ENCODE data around the gene CTSA. TPM values are rescaled to one million over a fixed set of nuclear protein-coding genes. Genes with fewer than 3 reads are reported as not detected.

CTSA gene
- total RNA-seq, 4 donors from 2014 or later = 44.8 to 70.2 (median 48.3) TPM

DNA sequence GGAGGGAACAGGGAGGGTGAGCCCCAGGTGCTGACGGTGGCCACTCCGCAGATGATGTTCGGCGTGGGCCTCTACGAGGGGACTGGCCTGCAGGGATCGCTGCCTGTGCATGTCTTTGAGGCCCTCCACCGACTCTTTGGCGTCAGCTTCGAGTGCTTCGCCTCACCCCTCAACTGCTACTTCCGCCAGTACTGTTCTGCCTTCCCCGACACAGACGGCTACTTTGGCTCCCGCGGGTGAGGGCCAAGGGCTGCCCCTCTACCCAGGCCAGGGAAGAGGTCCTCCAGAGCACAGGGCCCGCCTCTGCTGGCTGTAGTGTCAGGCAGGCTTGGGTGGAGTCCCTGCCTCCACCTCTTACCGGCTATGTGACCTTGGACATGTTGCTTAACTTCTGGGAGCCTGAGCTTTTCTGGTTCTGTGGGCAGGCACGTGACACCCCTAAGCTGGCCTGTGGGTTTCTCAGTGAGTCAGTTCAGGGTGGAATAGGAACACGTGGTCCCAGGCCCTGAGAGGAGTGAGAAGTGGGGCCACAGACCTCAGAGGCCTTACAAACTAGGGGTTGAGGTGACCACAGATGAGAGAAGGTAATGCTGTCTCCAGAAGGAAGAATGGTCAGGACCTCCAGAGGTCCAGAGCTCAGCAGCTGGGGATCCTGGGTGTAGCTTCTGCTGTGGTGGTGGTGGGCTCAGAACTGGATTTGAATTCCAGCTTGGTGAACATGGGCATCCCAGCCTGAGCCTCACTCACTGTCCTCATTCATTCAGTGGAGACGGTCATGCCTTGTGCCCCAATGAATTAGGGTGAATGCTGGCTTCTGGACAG, 55.2 kb downstream of the CTSA start:
- H3K36me3 ChIP-seq = peaks cover 70 to 100% (median 99%) of the 10 kb centered on the region in 4 donors
- H3K27ac ChIP-seq (replicated peaks in 1 of 4) = peak overlapping the region in 2 of 4 donors; percentile 32 to 74
- no peaks in the 10 kb centered on the region for H3K9me3 ChIP-seq
- DNase-seq (ENCODE audit: extremely low spot score) = peak; percentile 95
- no peaks in the 10 kb centered on the region for H3K27me3 ChIP-seq
- no peak overlapping the region for H3K4me3 ChIP-seq
- H3K4me1 ChIP-seq = peaks cover 0 to 14% (median 8%) of the 10 kb centered on the region in 4 donors
- TF ChIP-seq POLR2AphosphoS5 (IDR thresholded peaks at IDR 0.05) (peak; percentile 11 to 60), POLR2A (IDR thresholded peaks at IDR 0.05; ENCODE audit: low read depth) (no peak), EP300 (IDR thresholded peaks at IDR 0.05) (no peak)
- TF ChIP-seq, protein P1, sequence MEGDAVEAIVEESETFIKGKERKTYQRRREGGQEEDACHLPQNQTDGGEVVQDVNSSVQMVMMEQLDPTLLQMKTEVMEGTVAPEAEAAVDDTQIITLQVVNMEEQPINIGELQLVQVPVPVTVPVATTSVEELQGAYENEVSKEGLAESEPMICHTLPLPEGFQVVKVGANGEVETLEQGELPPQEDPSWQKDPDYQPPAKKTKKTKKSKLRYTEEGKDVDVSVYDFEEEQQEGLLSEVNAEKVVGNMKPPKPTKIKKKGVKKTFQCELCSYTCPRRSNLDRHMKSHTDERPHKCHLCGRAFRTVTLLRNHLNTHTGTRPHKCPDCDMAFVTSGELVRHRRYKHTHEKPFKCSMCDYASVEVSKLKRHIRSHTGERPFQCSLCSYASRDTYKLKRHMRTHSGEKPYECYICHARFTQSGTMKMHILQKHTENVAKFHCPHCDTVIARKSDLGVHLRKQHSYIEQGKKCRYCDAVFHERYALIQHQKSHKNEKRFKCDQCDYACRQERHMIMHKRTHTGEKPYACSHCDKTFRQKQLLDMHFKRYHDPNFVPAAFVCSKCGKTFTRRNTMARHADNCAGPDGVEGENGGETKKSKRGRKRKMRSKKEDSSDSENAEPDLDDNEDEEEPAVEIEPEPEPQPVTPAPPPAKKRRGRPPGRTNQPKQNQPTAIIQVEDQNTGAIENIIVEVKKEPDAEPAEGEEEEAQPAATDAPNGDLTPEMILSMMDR (IDR thresholded peaks at IDR 0.05) = no peak
- intact Hi-C loops (cut with DNase I) = no loop called here
- WGBS = 76% methylated on average over 7 of the region's 20 CpGs

- H3K36me3 ChIP-seq = peaks cover 72 to 100% (median 99%) of the 10 kb centered on the region in 4 donors
- H3K27ac ChIP-seq (replicated peaks in 1 of 4) = peak overlapping the region in 2 of 4 donors; percentile 32 to 74
- H3K27me3 ChIP-seq = no peaks in the 10 kb centered on the region
- H3K9me3 ChIP-seq = no peaks in the 10 kb centered on the region
- intact Hi-C loops (cut with DNase I) = no loop called here
- H3K4me1 ChIP-seq = peaks cover 0 to 14% (median 8%) of the 10 kb centered on the region in 4 donors
- TF ChIP-seq EP300 (IDR thresholded peaks at IDR 0.05) (no peak), POLR2AphosphoS5 (IDR thresholded peaks at IDR 0.05) (no peak), POLR2A (IDR thresholded peaks at IDR 0.05; ENCODE audit: low read depth) (no peak)
- TF ChIP-seq, protein P1 (IDR thresholded peaks at IDR 0.05) = no peak
- 81% methylated on average over 13 of the region's 29 CpGs for WGBS
- DNase-seq (ENCODE audit: extremely low spot score) = no peak
- no peak overlapping the region for H3K4me3 ChIP-seq
Observed at GRCh38 chr20:45947110-45947866, 56.2 kb downstream of the CTSA start.

DNA sequence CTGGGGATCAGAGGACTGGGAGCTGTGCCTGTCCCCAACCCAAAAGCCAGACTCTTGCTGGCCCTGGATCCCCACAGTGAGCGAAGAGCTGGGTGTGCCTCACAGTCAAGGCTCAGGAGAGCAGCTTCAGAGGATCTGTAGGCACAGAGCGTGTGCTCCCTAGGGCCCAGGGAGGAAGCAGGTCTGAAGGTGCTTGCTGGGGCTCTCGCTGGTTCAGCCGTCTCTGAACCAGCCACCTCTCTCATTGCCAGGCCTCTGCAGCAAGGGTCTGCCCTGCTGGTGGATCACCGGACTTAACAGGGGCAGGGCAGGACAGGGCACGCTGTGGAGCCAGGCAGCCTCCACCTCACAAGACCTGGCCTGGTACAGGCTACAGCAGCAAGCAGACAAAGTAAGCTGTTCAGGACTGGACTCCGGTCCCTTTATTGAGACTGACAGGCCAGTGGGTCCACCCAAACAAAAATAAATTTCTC, 57.2 kb downstream of the CTSA start:
- Histone ChIP-seq H3K27ac (replicated peaks in 1 of 4) (peak overlapping the region in 2 of 4 donors; percentile 10 to 24), H3K4me3 (no peak overlapping the region), H3K9me3 (no peaks in the 10 kb centered on the region), H3K27me3 (no peaks in the 10 kb centered on the region), H3K4me1 (peaks cover 0 to 14% (median 8%) of the 10 kb centered on the region in 4 donors), H3K36me3 (peaks cover 71 to 100% (median 99%) of the 10 kb centered on the region in 4 donors)
- intact Hi-C loops (cut with DNase I) = no loop called here
- DNase-seq (ENCODE audit: extremely low spot score) = no peak
- WGBS = 71% methylated on average over 3 of the region's 7 CpGs
- TF ChIP-seq EP300 (IDR thresholded peaks at IDR 0.05) = no peak
- no peak for TF ChIP-seq POLR2A (IDR thresholded peaks at IDR 0.05; ENCODE audit: low read depth)
- TF ChIP-seq POLR2AphosphoS5 (IDR thresholded peaks at IDR 0.05) = no peak
- TF ChIP-seq, protein P1 (IDR thresholded peaks at IDR 0.05) = no peak

Other genes starting within 250 kb of the CTSA start
- not detected for gene WFDC11, start 221.1 kb upstream of the CTSA start, total RNA-seq
- gene WFDC13, start 189.3 kb upstream of the CTSA start, total RNA-seq = not detected
- gene WFDC10B, start 186.3 kb upstream of the CTSA start, total RNA-seq = under 1 TPM in 1 of 4 donors, not detected in 3; 0.69 TPM
- gene SPINT4, start 169.0 kb upstream of the CTSA start, total RNA-seq = not detected
- gene WFDC3, start 99.5 kb upstream of the CTSA start, total RNA-seq = 1 to 10 TPM in 2 of 4 donors, under 1 TPM in 1, not detected in 1; 0.80 to 3.3 (median 3.2) TPM
- gene DNTTIP1, start 99.4 kb upstream of the CTSA start, total RNA-seq = 10 to 100 TPM; 28.2 to 35.9 (median 30.6) TPM
- gene UBE2C, start 78.7 kb upstream of the CTSA start, total RNA-seq = 1 to 10 TPM in 1 of 4 donors, under 1 TPM in 2, not detected in 1; 0.83 to 2.7 (median 0.91) TPM
- gene TNNC2, start 64.0 kb upstream of the CTSA start, total RNA-seq = 1 to 10 TPM in 3 of 4 donors, under 1 TPM in 1; 0.46 to 3.1 (median 1.8) TPM
- 10 to 100 TPM; 54.0 to 78.5 (median 63.5) TPM for gene SNX21, start 57.5 kb upstream of the CTSA start, total RNA-seq
- gene ACOT8, start 33.9 kb upstream of the CTSA start, total RNA-seq = 10 to 100 TPM; 30.0 to 41.9 (median 33.7) TPM
- gene ZSWIM3, start 33.7 kb upstream of the CTSA start, total RNA-seq = 1 to 10 TPM; 2.1 to 5.4 (median 4.0) TPM
- 10 to 100 TPM in 2 of 4 donors, 1 to 10 TPM in 2; 7.1 to 13.5 (median 9.2) TPM for gene ZSWIM1, start 10.1 kb upstream of the CTSA start, total RNA-seq
- 1 to 10 TPM; 1.7 to 4.6 (median 3.0) TPM for gene SPATA25, start 3.7 kb upstream of the CTSA start, total RNA-seq
- gene NEURL2, start 127 bp upstream of the CTSA start, total RNA-seq = 10 to 100 TPM; 10.8 to 16.1 (median 13.0) TPM
- 100 to 1,000 TPM; 109 to 342 (median 176) TPM for gene PLTP, start 20.8 kb downstream of the CTSA start, total RNA-seq
- 10 to 100 TPM; 35.3 to 51.2 (median 37.2) TPM for gene PCIF1, start 43.3 kb downstream of the CTSA start, total RNA-seq
- 10 to 100 TPM; 12.9 to 19.0 (median 15.3) TPM for gene ZNF335, start 80.9 kb downstream of the CTSA start, total RNA-seq
- gene MMP9, start 117.6 kb downstream of the CTSA start, total RNA-seq = 1 to 10 TPM in 1 of 4 donors, under 1 TPM in 3; 0.11 to 6.5 (median 0.63) TPM
- 1 to 10 TPM in 1 of 4 donors, under 1 TPM in 1, not detected in 2; 0.99 to 1.2 TPM for gene SLC12A5, start 137.9 kb downstream of the CTSA start, total RNA-seq
- 10 to 100 TPM; 17.4 to 36.8 (median 29.9) TPM for gene NCOA5, start 198.6 kb downstream of the CTSA start, total RNA-seq
- gene CD40, start 227.0 kb downstream of the CTSA start, total RNA-seq = 10 to 100 TPM in 3 of 4 donors, 1 to 10 TPM in 1; 10.0 to 21.6 (median 16.9) TPM